GM21786 (cell line): ENCODE data around the gene CTXN3.

Source experiments
- ATAC-seq: cut with Tn5 transposase; IDR thresholded peaks from one replicate; pipeline ENCODE4 v1.9.1; 2021; ENCODE audit not compliant: unreplicated experiment

CTXN3 gene

GRCh38 chr5:127649018-127649439 lies at the start of gene CTXN3:
TSS of gene CTXN3 (plus strand) at chr5:127649082. CDS start at chr5:127657522, 8,440 bp downstream.
- no peak for ATAC-seq

- no peak for ATAC-seq
Observed at GRCh38 chr5:127599320-127599719, 49.6 kb upstream of the CTXN3 start.

- no peak for ATAC-seq
Observed at GRCh38 chr5:127599847-127600246, 49.0 kb upstream of the CTXN3 start.

DNA sequence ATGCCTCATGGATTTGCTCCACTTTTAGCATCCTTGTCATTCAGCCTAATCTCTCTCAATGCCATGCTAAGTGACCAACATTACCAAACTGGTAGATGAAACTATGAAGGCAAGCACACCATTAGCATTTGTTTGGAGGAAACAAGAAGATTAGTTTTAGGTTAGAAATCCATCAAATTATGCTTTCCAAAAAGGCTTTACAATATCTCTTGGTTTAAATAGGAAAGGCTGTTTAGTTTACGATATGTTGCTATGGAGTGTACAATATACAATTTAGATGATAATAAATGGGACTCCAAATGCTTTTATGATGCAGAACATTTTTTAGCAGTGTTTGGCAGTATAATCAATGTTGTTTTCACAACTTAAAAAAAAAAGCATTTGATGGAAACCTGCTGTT lies 47.8 kb upstream of the CTXN3 start:
- ATAC-seq = no peak

DNA sequence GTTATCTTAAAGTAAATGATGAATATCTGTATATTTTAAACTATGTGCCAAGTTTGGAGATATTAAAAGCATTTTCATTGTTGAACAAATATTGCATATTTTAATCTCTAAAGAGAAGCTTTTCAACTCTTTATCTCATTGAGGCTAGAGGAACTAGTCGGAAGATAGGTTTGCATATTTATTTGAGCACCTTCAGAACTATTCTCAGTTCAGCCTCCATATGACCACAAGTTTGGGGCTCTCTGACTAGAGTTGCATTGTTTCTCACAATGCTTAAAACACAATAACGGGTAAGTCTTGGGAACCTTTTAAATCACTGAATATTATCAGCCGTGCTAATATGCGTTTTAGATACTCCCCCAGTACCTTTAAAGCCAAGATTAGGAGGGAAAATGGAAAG lies 47.3 kb upstream of the CTXN3 start:
- ATAC-seq = no peak

- ATAC-seq = peak; percentile 24
Observed at GRCh38 chr5:127602481-127602880, 46.4 kb upstream of the CTXN3 start.

DNA sequence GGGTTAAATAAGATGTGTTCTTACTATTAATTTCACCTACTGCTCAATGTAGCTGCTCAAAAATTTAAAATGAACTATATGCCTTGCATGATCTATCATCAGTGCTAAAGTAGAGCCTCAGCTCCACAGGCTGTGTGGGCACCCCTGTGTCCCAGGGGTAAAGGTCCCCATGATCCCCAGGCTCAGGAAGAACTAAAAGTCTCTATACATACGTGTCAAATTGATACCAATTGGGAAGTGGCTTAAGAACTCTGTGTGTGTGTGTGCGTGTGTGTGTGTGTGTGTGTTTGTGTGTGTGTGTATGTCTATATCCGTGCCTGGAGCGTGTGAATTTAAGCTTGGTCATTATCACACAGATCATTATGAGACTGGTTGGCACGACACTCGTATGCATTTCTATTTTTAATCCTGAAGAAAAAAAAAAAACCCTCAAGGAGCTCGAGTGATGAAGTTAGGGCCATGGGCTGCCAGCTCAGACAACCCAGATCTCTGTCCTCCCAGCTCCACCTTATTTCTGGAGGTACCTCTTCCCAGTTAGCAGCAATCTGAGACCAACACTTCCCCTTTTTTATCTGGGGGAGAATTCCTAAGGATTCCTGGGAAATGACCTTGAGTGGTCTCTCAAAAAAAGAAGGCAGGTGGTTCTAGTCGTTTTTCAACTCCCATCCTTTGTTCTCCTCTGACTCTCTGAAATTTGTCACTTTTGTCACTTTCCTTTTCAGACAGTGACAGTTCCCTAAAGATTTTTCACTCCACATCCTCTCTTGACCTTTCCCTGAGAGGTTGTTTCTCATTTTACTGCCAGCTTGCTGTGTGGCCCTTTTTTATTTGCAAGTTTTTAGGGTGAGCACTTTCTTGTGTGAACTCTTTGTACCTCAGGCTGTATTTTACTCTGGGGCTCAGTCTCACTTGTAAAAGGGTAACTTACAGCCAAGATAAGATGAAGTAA lies 45.7 kb upstream of the CTXN3 start:
- peak; percentile 37 for ATAC-seq

DNA sequence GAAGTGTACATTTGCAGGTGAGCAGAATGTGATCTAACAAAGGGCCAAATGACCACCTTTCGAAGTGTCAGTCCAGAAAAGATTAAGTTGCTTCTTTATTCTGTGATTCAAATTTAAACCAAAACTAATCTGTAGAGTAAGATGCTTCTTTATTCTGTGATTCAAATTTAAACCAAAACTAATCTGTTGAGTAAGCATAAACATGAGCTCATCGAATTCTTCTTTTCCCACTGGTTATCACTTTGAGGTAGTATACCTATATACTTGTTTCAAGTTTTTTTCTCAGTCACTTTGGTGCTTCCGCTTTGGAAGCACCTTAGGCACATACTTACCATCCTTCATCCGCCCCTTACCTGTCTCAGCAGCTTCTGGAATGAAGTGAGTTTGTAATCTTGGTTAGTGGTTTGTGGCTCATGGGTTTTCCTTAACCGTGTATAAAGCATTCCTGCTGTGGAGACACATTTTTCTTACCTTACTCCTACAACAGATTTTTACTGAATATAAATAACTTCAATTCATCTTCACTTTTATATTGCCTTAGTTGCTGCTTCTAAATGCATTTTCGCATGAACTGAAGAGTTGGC lies 40.7 kb upstream of the CTXN3 start:
- ATAC-seq = no peak

DNA sequence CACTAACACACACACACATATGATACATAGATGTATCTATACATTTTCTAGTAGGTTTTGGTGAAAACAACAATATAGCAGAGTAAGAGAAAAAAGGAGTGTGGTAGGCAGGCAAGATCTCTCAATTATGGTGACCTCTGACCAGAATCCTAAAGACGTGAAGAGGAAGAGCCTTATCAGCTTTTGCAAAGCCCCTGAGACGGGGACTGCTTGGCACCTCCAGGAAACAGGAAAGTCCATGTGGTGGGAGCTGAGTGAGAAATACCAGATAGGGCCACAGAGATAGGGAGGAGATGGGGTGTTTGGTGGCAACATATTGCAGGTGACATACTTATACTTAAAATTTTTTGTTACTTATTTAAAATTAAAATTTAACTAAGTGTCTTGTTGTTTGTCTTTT lies 39.9 kb upstream of the CTXN3 start:
- no peak for ATAC-seq

DNA sequence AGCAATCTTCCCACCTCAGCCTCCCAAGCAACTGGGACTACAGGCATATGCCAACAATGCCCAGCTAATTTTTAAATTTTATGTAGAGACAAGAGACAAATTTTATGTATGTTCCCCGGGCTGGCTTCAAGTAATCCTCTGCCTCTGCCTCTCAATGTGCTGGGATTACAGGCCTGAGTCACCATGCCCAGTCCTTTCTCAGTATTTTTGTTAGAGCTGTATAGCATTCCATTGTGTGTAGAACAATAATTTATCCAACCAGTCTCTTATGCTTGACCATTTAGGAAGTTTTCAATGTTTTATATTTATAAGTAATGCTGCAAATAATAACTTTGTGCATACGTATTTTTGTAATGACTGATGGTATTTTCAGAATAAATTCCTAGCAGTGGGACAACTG lies 38.9 kb upstream of the CTXN3 start:
- ATAC-seq = no peak

DNA sequence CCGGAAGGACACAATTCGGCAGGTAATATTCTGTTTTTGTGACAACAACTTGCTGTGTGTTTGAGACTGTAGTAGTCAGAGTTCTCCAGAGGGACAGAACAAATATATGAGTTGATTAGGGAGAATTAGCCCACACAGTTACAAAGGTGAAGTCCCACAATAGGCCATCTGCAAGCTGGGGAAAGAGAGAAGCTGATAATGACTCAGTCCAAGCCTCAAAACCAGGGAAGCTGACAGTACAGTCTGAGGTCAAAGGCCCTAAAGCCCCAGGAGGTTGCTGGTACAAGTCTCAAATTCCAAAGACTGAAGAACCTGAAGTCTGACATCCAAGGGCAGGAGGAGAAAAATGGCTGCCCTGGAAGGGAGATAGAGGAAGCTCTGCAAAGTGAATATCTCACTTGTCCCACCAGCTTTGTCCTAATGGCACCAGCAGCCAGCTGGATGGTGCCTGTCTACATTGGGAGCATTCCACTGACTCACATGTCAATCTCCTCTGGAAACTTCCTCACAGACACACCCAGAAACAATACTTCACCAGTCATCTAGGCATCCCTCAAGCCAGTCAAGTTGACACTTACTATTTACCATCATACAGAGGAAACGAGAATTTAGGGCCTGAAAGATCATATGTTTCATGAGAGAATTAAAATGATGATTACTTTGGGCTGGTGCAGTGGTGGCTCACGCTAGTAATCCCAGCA lies 36.3 kb upstream of the CTXN3 start:
- ATAC-seq = no peak

- no peak for ATAC-seq
Observed at GRCh38 chr5:127615916-127616315, 33.0 kb upstream of the CTXN3 start.

DNA sequence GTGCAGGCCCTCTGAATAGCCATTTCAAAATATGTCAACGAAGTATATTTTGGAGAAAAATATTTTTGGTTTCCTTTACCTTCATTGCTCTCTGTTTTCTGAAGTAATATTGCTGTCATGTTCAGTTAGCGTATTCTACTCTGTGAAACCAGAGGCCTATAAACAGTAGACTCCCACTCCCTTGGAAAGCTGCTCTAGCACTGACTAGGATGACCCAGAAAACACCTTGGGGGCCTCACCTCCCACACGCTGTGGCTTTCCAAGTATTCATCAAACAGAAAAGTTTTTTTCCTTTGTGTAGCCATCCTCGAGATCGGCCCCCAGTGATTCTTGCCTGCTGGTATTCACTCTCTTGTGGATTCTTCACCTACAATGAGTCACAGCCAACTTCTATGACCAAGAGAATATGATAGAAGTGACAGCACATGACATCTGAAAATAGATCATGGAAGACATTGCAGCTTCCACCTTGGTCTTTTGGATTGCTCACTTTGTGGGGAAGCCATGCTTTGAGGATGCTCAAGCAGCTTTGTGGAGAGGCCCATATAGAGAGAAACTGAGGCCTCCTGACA lies 28.9 kb upstream of the CTXN3 start:
- ATAC-seq = no peak

GRCh38 chr5:127621601-127622325 lies 27.1 kb upstream of the CTXN3 start:
- ATAC-seq = no peak

DNA sequence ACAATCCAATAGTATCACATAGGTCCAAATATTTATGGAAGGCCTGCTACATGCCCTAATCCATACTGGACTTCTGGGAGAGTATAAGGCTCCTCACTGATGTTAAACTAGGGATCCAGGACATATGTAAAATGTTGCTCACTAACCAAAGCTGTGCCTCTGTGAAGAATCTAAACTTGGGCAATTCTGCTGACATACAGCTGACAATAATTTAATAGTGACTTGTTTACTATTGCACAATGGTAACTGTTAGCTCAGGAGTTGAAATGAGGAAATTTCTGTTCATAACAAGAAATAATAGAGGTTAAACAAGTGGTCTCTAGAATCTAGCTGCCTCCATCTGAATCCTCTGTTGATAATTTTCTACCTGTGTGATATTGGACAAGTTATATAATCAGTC lies 14.9 kb upstream of the CTXN3 start:
- no peak for ATAC-seq

DNA sequence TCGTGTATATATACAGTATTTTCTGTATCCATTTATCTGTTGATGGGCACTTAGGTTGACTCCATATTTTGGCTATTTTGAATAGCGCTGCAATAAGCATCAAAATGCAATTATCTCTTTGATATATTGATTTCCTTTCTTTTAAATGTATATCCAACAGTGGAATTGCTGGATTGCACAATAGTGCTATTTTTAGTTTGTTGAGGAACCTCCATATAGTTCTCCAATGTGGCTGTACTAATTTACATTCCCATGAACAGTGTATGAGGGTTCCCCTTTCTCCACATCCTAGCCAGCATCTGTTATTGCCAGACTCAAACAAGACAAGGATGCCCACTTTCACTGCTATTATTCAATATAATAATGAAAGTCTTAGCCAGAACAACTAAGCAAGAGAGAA lies 9.1 kb upstream of the CTXN3 start:
- no peak for ATAC-seq

GRCh38 chr5:127642949-127643348 lies 5.9 kb upstream of the CTXN3 start:
- ATAC-seq = no peak

DNA sequence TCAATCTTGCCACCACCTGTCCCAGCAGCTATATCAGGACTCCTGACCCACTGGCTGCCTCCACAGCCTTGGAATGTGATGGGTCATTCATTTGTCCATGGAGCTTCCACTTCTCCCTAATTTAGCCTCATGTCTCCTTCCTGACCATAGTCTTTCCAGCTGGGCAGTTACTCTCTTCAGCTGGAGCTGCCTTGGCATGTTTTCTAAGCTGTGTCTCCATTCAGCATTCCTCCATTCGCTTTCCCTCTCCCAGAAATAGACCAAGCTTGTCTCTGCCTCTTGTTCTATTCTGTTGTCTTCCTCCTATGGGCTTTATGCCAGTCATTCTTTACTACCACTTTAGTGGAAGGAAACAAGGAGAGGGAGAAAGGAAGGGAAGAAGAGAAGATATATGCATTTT lies 5.3 kb upstream of the CTXN3 start:
- ATAC-seq = no peak

DNA sequence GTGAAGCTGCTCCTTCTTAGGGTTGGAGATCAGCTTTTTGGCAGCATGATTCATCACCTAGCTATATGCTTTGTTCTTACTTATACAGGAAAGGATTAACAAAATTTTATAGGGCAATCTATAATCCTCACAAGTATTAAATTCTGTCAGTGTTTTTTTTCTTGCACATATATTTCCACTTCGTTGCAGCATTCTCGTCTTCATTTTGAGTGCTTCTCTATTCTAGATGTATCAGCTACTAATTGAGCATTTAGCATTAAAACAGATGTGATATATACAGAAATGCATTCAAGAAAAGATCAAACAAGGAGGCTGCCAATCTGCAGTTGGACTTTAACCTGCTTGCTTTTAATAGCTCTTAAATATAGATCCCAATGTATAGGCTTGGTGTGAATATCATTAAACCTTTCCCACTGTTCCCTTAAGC lies 3.6 kb upstream of the CTXN3 start:
- no peak for ATAC-seq

DNA sequence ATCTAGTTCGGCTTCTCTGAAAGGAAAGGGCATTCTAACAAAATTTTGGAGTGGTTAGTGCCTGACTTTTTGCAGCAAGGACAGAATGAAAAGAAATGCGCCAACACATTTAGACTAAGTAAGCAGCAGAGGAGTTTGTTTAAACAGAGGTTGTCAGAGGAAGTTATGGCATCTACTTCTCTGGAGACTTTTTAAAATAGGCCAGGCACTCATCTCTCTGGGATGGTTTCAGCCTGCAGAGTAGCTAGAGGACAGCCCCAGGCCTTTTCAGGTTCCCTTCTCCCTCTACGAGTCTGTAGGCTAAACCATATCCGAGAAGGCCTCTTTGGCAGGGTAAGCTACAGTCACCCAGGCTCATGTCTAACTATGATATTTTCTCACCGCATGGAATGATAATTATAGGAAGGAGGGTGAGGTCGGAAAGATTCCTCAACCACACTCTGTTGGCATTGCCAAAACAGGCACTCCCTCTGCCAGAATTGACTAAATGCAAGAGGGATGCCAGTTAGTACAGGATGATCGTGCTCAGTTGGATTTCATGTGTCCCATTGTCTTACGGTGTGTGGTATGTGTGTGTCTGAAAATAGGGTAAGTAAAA lies 1.4 kb upstream of the CTXN3 start:
- ATAC-seq = no peak
